Smooth muscle cell (in vitro differentiated cells): ENCODE measurements around the gene TMEM235. TPM values are rescaled to one million over a fixed set of nuclear protein-coding genes. Genes with fewer than 3 reads are reported as not detected.

ENCODE experiments used
- DNase-seq: peaks from one replicate; lab custom pipeline; 2025; ENCODE audit not compliant: unreplicated experiment; lab: John Stamatoyannopoulos, UW
- H2AFZ ChIP-seq: fragments of 200-600 bp; sonication (generic); 2 replicates; pipeline ENCODE4 v1.6.0; 2016; ENCODE audit warnings: antibody characterized with exemption, low read depth, mild to moderate bottlenecking
- H3F3A ChIP-seq: fragments of 200-600 bp; sonication (generic); 2 replicates; pipeline ENCODE4 v1.6.0; 2017; ENCODE audit warnings: antibody characterized with exemption, low read depth
- H3K27ac ChIP-seq: fragments of 200-600 bp; sonication (generic); 2 replicates; pipeline ENCODE4 v1.5.1; 2016; ENCODE audit warnings: low read depth, mild to moderate bottlenecking
- H3K27me3 ChIP-seq: fragments of 200-600 bp; sonication (generic); 2 replicates; pipeline ENCODE4 v1.6.1; 2016; ENCODE audit warnings: low read depth, mild to moderate bottlenecking
- H3K36me3 ChIP-seq: fragments of 200-600 bp; sonication (generic); 2 replicates; pipeline ENCODE4 v1.5.1; 2016; ENCODE audit warnings: low read depth
- H3K4me1 ChIP-seq: fragments of 200-600 bp; sonication (generic); 2 replicates; pipeline ENCODE4 v1.5.1; 2016; ENCODE audit warnings: low read depth
- H3K4me2 ChIP-seq: fragments of 200-600 bp; sonication (generic); 2 replicates; pipeline ENCODE4 v1.6.0; 2016; ENCODE audit warnings: mild to moderate bottlenecking
- H3K4me3 ChIP-seq: fragments of 200-600 bp; sonication (generic); 2 replicates; pipeline ENCODE4 v1.5.1; 2016; ENCODE audit warnings: mild to moderate bottlenecking
- H3K79me2 ChIP-seq: fragments of 200-600 bp; sonication (generic); 2 replicates; pipeline ENCODE4 v1.6.0; 2016; ENCODE audit warnings: low read depth, mild to moderate bottlenecking
- H3K9ac ChIP-seq: fragments of 200-600 bp; sonication (generic); 2 replicates; pipeline ENCODE4 v1.6.0; 2016; ENCODE audit warnings: low read depth
- H3K9me3 ChIP-seq: fragments of 200-600 bp; sonication (generic); replicated peaks from 2 replicates; pipeline ENCODE4 v1.5.1; 2016; ENCODE audit warnings: low read depth
- H4K20me1 ChIP-seq: fragments of 200-600 bp; sonication (generic); 2 replicates; pipeline ENCODE4 v1.6.0; 2016; ENCODE audit warnings: low read depth
- CTCF ChIP-seq: fragments of 200-600 bp; sonication (generic); IDR thresholded peaks from 2 replicates; pipeline ENCODE4 v1.5.1; 2017; ENCODE audit warnings: borderline replicate concordance, mild to moderate bottlenecking, antibody characterized with exemption; ENCODE audit not compliant: insufficient read depth, poor library complexity, severe bottlenecking
- WGBS: methylation state at CpG from one replicate; pipeline ENCODE4 v1.1.7; 2016; ENCODE audit warnings: low lambda C conversion rate; 5-methylcytosine and 5-hydroxymethylcytosine counted together
- polyA plus RNA-seq: library from polyadenylated mRNA; unstranded; fragments of >200 nt; fragmentation: Nextera tagmentation; extraction: Ambion mirVana; gene quantifications from 2 replicates; pipeline ENCODE4 v1.2.1, GENCODE V29; 2016
- total RNA-seq: library from RNA; depleted of rRNA; stranded (reverse); fragments of >200 nt; gene quantifications from 2 replicates; pipeline ENCODE4 v1.2.3, GENCODE V29; 2014

The TMEM235 gene
- total and polyA plus RNA-seq, 2 experiments from 2014 or later, result not detected

DNA sequence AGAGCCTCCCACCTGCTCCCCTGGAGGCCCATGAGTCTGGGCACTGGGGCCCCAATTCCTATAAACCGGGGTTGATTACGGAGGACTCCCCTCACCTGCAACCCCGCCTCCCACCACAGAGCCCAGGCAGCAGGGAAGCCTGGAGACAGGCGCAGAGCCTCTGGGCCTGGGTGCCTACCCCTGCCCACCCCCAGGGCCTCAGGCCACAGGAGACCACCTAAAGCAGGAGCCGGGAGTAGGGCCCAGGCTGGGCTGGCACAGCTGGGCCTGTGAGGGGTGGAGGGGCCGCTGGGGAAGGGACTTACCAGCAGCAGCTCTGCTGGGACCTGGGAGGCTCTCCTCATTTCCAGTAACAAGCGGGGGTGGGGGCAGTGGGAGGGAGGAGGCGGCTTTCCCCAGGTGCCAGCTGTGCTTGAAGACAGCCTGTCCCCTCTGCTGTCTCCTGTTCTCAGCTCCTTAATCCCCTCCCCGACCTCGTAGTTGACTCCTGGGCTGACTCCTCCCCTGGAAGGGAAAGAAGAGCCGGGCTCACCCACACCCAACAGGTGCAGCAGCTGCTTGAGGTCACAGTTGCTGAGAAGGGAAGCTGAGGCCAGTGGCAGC lies 46.8 kb downstream of the TMEM235 start:
- TF ChIP-seq CTCF, result no peak
- no peaks in the 10 kb centered on the region for H3K9me3 ChIP-seq
- H3K36me3 ChIP-seq, result no peaks in the 10 kb centered on the region
- no peak overlapping the region for H3K4me2 ChIP-seq
- no peaks in the 10 kb centered on the region for H3K27me3 ChIP-seq
- no peak overlapping the region for H3K27ac ChIP-seq
- DNase-seq, result no peak
- no peaks in the 10 kb centered on the region for H3K79me2 ChIP-seq
- H3F3A ChIP-seq, result no peaks in the 10 kb centered on the region
- H2AFZ ChIP-seq, result no peak overlapping the region
- peaks cover 11% of the 10 kb centered on the region for H3K4me1 ChIP-seq
- WGBS, result 65% methylated on average over 10 of the region's 11 CpGs
- no peak overlapping the region for H3K9ac ChIP-seq
- no peak overlapping the region for H3K4me3 ChIP-seq
- H4K20me1 ChIP-seq, result no peaks in the 10 kb centered on the region

- H4K20me1 ChIP-seq, result no peaks in the 10 kb centered on the region
- H3K4me2 ChIP-seq, result no peak overlapping the region
- no peak for DNase-seq
- no peaks in the 10 kb centered on the region for H3F3A ChIP-seq
- peaks cover 11% of the 10 kb centered on the region for H3K4me1 ChIP-seq
- no peak overlapping the region for H3K4me3 ChIP-seq
- H2AFZ ChIP-seq, result no peak overlapping the region
- no peaks in the 10 kb centered on the region for H3K9me3 ChIP-seq
- H3K27ac ChIP-seq, result no peak overlapping the region
- no peaks in the 10 kb centered on the region for H3K79me2 ChIP-seq
- no peaks in the 10 kb centered on the region for H3K27me3 ChIP-seq
- no peak overlapping the region for H3K9ac ChIP-seq
- H3K36me3 ChIP-seq, result no peaks in the 10 kb centered on the region
- 82% methylated on average over 5 of the region's 5 CpGs for WGBS
- TF ChIP-seq CTCF, result no peak
Observed at GRCh38 chr17:78279360-78279990, 48.0 kb downstream of the TMEM235 start.

DNA sequence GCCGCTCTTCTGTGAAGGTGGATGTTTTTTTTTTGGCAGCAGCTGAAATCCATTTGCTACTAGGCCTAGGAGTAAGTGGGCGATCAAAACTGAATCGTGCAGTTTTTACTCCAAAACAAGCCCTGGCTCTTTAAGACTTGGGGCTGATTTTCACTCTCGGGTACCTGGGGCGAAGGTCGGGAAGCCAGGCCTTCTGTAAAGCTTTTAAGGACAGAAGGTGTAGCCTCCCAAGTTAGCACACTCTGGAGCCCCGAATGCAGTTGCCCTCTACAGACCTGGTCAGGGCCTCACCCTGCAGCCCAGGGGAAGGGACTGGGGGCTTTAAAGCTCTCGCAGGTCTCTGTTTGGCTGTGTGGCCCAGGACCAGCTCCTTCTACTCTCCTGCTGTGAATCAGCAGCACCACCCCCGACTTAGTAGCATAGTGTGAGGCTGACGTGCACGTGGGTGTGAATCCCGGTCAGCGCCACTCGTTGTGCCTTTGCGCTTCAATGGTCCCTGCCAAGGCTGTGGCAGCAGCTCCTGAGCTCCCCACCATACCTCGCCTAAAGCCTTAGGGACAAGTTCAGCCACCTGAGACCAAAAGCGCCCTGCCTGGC lies 49.9 kb downstream of the TMEM235 start:
- Histone ChIP-seq H2AFZ (no peak overlapping the region), H3K79me2 (no peaks in the 10 kb centered on the region), H3K27ac (no peak overlapping the region), H3K36me3 (no peaks in the 10 kb centered on the region), H3K4me2 (no peak overlapping the region), H4K20me1 (no peaks in the 10 kb centered on the region), H3K4me1 (peaks cover 11% of the 10 kb centered on the region), H3K27me3 (no peaks in the 10 kb centered on the region), H3K9ac (no peak overlapping the region), H3F3A (no peaks in the 10 kb centered on the region), H3K4me3 (no peak overlapping the region), H3K9me3 (no peaks in the 10 kb centered on the region)
- no peak for DNase-seq
- TF ChIP-seq CTCF, result no peak
- 62% methylated on average over 17 of the region's 17 CpGs for WGBS
